Neural cell (in vitro differentiated cells): ENCODE results near the gene PLIN3.

Experiments
- EZH2 ChIP-seq: fragments of 200-600, 300-800 bp; shearing (Covaris generic), sonication (generic); IDR thresholded peaks from 2 replicates; pipeline ENCODE4 v1.6.1; 2014; ENCODE audit warnings: antibody characterized with exemption, low read length, borderline replicate concordance, mild to moderate bottlenecking; ENCODE audit not compliant: insufficient read depth, poor library complexity, severe bottlenecking
- MXI1 ChIP-seq: fragments of 450-650 bp; conservative IDR thresholded peaks from 2 replicates; pipeline ENCODE4 v1.6.1; 2014; ENCODE audit warnings: antibody characterized with exemption, mild to moderate bottlenecking; ENCODE audit not compliant: poor library complexity, severe bottlenecking
- TAF1 ChIP-seq: IDR thresholded peaks from 2 replicates; pipeline ENCODE4 v1.6.1; 2012; ENCODE audit warnings: low read depth
- TF ChIP-seq, protein P1 (sequence below): fragments of 450-650 bp; IDR thresholded peaks from 2 replicates; pipeline ENCODE4 v1.5.1; 2014; ENCODE audit warnings: antibody characterized with exemption, mild to moderate bottlenecking, moderate library complexity; ENCODE audit not compliant: poor library complexity, severe bottlenecking
- TF ChIP-seq, protein P2 (sequence below): IDR thresholded peaks from 2 replicates; pipeline ENCODE4 v1.6.1; 2012; ENCODE audit warnings: borderline replicate concordance

DNA sequence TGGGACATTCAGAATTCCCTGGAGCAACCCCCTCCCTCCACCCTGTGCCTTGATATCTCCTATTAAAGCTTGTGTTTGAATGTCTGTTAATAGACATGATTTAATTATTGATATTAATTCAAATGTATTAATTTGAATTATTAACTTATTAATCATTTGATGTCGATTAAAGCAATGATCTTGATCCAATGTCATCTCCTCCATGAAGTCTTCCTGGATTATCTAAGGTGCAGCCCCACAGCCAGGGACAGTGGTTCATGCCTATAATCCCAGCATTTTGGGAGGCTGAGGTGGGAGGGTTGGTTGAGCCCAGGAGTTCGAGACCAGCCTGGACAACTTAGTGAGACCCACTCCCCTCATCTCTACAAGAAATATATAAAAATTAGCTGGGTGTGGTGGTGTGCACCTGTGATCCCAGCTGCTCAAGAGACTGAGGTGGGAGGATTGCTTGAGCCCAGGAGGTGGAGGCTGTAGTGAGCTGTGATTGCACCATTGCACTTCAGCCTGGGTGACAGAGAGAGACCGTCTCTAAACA lies 66.3 kb downstream of the PLIN3 start:
- TF ChIP-seq, protein P1, sequence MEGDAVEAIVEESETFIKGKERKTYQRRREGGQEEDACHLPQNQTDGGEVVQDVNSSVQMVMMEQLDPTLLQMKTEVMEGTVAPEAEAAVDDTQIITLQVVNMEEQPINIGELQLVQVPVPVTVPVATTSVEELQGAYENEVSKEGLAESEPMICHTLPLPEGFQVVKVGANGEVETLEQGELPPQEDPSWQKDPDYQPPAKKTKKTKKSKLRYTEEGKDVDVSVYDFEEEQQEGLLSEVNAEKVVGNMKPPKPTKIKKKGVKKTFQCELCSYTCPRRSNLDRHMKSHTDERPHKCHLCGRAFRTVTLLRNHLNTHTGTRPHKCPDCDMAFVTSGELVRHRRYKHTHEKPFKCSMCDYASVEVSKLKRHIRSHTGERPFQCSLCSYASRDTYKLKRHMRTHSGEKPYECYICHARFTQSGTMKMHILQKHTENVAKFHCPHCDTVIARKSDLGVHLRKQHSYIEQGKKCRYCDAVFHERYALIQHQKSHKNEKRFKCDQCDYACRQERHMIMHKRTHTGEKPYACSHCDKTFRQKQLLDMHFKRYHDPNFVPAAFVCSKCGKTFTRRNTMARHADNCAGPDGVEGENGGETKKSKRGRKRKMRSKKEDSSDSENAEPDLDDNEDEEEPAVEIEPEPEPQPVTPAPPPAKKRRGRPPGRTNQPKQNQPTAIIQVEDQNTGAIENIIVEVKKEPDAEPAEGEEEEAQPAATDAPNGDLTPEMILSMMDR, result no peak
- TF ChIP-seq EZH2 (no peak), MXI1 (no peak), TAF1 (no peak)
- TF ChIP-seq, protein P2, sequence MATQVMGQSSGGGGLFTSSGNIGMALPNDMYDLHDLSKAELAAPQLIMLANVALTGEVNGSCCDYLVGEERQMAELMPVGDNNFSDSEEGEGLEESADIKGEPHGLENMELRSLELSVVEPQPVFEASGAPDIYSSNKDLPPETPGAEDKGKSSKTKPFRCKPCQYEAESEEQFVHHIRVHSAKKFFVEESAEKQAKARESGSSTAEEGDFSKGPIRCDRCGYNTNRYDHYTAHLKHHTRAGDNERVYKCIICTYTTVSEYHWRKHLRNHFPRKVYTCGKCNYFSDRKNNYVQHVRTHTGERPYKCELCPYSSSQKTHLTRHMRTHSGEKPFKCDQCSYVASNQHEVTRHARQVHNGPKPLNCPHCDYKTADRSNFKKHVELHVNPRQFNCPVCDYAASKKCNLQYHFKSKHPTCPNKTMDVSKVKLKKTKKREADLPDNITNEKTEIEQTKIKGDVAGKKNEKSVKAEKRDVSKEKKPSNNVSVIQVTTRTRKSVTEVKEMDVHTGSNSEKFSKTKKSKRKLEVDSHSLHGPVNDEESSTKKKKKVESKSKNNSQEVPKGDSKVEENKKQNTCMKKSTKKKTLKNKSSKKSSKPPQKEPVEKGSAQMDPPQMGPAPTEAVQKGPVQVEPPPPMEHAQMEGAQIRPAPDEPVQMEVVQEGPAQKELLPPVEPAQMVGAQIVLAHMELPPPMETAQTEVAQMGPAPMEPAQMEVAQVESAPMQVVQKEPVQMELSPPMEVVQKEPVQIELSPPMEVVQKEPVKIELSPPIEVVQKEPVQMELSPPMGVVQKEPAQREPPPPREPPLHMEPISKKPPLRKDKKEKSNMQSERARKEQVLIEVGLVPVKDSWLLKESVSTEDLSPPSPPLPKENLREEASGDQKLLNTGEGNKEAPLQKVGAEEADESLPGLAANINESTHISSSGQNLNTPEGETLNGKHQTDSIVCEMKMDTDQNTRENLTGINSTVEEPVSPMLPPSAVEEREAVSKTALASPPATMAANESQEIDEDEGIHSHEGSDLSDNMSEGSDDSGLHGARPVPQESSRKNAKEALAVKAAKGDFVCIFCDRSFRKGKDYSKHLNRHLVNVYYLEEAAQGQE, result no peak
